Cardiac muscle cell (in vitro differentiated cells and primary cell): ENCODE measurements around the gene NR1H2. TPM values are rescaled to one million over a fixed set of nuclear protein-coding genes. Genes with fewer than 3 reads are reported as not detected.

ENCODE experiments used
- DNase-seq, 2 donors: peaks; one replicate each; pipeline versions ENCODE4 v3.0.0 to v3.0.0-alpha.2; 2010 to 2017; ENCODE audit warnings: low read depth in 1 of 2, low spot score in 1 of 2
- H3K27ac ChIP-seq: fragments of 200-600 bp; sonication (generic); 2 replicates; pipeline ENCODE4 v1.5.1; 2016
- H3K27me3 ChIP-seq: fragments of 200-600 bp; sonication (generic); 2 replicates; pipeline ENCODE4 v1.6.0; 2016; ENCODE audit warnings: control low read depth
- H3K36me3 ChIP-seq: fragments of 200-600 bp; sonication (generic); 2 replicates; pipeline ENCODE4 v1.5.1; 2016; ENCODE audit warnings: control low read depth
- H3K4me1 ChIP-seq: fragments of 200-600 bp; sonication (generic); 2 replicates; pipeline ENCODE4 v1.8.1; 2017; ENCODE audit warnings: low read depth, mild to moderate bottlenecking, mixed run types
- H3K4me3 ChIP-seq: fragments of 200-600 bp; sonication (generic); 2 replicates; pipeline ENCODE4 v1.5.1; 2016; ENCODE audit warnings: mild to moderate bottlenecking
- H3K9me3 ChIP-seq: fragments of 200-600 bp; sonication (generic); 2 replicates; pipeline ENCODE4 v1.5.1; 2017; ENCODE audit warnings: low read depth, mild to moderate bottlenecking, control low read depth
- polyA plus RNA-seq: library from polyadenylated mRNA; unstranded; fragments of >200 nt; fragmentation: Nextera tagmentation; extraction: Ambion mirVana; gene quantifications from 2 replicates; pipeline ENCODE4 v1.2.1, GENCODE V29; 2016
- total RNA-seq: library from RNA; depleted of rRNA; stranded (reverse); fragments of >200 nt; gene quantifications from 2 replicates; pipeline ENCODE4 v1.2.3, GENCODE V29; 2016
- TF ChIP-seq, protein P1 (sequence below): IDR thresholded peaks from 2 replicates; pipeline ENCODE4 v1.5.1; 2012; ENCODE audit warnings: low read depth, mild to moderate bottlenecking, low read length

Gene NR1H2
- total and polyA plus RNA-seq, 2 experiments from 2014 or later = 58.3 to 60.1 TPM

DNA sequence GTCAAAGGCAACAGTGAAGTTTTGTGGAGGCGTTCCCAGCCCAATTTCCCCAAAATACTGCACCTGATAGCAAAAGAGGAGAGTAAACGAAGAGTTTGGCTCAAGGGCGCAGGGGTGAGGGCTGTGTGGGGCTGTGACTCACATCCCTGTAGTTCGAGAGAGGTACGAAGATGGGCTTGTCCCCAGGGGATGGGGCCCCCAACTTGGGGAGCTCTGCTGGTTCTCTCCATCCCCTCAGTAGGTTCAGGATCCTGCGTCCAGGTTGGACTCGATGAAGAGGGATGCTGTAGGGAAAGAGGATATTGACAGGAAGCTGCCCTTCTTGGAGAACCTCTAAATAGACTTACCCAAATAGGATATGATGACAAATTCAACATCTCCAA lies 14.2 kb upstream of the NR1H2 start:
- TF ChIP-seq, protein P1, sequence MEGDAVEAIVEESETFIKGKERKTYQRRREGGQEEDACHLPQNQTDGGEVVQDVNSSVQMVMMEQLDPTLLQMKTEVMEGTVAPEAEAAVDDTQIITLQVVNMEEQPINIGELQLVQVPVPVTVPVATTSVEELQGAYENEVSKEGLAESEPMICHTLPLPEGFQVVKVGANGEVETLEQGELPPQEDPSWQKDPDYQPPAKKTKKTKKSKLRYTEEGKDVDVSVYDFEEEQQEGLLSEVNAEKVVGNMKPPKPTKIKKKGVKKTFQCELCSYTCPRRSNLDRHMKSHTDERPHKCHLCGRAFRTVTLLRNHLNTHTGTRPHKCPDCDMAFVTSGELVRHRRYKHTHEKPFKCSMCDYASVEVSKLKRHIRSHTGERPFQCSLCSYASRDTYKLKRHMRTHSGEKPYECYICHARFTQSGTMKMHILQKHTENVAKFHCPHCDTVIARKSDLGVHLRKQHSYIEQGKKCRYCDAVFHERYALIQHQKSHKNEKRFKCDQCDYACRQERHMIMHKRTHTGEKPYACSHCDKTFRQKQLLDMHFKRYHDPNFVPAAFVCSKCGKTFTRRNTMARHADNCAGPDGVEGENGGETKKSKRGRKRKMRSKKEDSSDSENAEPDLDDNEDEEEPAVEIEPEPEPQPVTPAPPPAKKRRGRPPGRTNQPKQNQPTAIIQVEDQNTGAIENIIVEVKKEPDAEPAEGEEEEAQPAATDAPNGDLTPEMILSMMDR = no peak
- no peaks in the 10 kb centered on the region for H3K9me3 ChIP-seq
- H3K4me1 ChIP-seq = peaks cover 14% of the 10 kb centered on the region
- H3K27me3 ChIP-seq = no peaks in the 10 kb centered on the region
- no peaks in the 10 kb centered on the region for H3K36me3 ChIP-seq
- no peak overlapping the region for H3K4me3 ChIP-seq
- no peak overlapping the region for H3K27ac ChIP-seq
- DNase-seq = no peak

DNA sequence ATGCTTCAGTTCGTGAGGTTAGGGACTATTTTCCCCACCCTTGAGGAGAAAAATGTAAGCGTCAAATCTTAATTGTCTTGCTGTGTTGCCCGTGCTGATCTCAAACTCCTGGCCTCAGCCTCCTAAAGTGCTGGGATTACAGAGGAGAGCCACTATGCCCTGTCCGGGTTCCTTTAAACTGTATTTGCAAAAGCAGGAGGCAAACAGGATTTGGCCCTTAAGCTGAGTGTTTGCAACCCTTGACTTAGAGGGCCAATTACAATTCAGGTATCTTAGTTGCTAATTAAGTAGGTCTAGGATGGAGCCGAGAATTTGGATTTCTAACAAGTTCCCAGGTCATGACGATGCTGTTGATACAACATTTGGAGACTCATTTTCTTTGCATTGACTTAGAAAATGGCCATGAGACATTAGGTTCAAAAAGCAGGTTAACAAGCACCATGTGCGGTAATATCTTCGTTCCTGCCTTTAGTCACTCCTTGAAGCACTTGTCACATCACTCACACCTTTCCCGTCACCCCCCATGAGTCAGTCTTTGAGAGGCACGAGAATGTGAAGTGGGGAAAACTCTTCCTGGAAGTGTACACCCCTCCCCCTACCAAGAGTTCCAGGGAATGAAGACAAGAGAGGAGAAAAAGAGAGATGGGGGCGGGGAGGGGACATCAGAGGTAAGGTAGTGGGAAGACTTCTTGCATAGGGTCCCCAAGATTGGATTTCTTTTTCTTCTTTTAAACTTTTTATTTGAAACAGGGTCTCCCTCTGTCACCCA lies 13.4 kb upstream of the NR1H2 start:
- H3K27ac ChIP-seq = peak overlapping the region; percentile 60
- H3K36me3 ChIP-seq = no peaks in the 10 kb centered on the region
- no peaks in the 10 kb centered on the region for H3K9me3 ChIP-seq
- H3K4me1 ChIP-seq = peaks cover 14% of the 10 kb centered on the region
- H3K4me3 ChIP-seq = no peak overlapping the region
- peak in 1 of 2 donors; percentile 63 for DNase-seq
- TF ChIP-seq, protein P1 = no peak
- H3K27me3 ChIP-seq = no peaks in the 10 kb centered on the region

DNA sequence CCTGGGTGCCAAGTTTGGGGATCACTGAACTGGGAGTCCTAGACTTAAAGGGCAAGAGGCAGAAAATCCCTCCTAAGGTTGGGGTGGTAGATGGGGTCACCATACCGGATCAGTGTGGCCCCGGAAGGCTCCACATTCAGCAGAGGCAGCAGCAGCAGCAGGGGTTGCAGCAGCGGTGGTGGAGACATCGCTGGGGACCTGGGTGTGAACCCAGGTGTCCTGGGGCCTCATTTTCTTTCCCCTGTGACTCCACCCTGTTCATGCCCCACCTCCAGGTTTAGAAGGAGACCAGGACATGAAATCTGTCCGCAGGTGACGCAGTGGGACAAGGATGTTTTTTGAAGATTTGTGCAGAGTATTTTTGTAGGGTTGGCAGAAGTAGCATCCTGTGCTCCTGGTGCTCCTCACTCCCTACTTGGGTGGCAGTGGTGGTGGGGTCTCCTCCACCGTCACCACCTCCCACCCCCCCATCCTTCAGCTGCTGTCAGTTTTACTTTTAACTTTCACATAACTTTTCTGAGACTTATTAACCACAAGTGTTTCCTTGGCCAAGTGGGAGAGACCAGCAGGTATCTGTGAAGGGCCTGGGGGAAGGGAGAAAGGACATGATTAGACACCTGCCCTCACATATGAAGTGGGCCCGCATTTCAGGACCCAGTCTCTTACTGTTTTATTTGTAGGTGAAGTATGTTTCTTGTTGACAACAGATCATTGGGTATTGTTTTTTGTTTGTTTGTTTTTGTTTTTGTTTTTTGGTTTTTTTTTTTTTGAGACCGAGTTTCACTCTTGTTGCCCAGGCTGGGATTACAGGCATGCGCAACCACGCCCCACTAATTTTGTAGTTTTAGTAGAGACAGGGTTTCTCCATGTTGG lies 10.6 kb upstream of the NR1H2 start, which contains the start of gene NAPSA:
Gene NAPSA, minus strand, starts transcription at position 206 of the 873 bp plus-strand sequence. Its CDS starts 18 bp downstream, at position 188.
- no peaks in the 10 kb centered on the region for H3K36me3 ChIP-seq
- no peaks in the 10 kb centered on the region for H3K27me3 ChIP-seq
- no peaks in the 10 kb centered on the region for H3K9me3 ChIP-seq
- H3K27ac ChIP-seq = no peak within 1 kb of the TSS
- H3K4me3 ChIP-seq = no peak within 1 kb of the TSS
- TF ChIP-seq, protein P1 = no peak
- DNase-seq = no peak
- peaks cover 14% of the 10 kb centered on the region for H3K4me1 ChIP-seq

DNA sequence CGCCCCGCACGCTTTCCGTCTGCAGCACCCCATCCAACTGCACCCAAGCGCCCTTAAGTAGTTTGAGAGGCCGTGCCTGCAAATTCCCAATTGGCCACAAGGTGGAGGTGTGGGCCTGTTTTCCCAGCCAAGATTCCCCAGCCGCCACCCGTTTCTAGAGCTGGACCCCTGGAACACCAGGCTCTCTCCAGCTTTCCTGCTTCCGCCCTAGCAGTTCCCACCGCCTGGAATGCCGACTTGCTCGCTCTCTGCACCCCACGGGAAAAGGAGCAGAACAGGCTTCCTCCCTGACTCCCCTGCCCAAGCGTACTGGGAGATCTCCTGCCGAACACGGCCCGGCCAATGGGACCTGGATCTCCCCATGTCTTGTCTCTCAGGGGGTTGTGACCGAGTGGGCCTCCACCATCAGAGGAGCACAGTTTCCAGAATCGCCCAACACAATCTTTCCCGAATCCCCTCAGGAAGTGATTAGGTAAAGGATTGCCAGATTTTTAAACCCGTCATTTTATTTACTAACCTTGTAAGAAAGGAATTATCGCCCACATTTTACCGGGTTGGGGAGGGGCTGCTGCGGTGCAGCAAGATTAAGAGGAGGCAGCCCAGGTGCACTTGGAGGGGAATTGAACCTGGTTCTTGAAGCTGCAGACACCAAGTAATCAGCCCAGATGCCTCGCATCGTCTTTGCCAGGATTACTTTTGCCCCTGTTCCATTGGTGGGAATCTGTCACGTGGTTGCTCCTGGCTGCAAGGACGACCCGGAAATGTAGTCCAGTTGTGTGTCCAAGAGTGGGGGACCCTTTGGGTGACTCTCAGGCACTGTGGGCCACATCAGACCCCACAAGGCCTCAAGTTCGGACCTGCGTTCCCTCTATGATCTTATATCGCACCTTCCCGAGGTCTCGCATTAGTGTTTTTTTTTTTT lies 7.3 kb upstream of the NR1H2 start:
- peak; percentile 85 to 90 for DNase-seq
- TF ChIP-seq, protein P1 = peak; percentile 82
- Histone ChIP-seq H3K27ac (peak overlapping the region; percentile 68), H3K4me1 (no peaks in the 10 kb centered on the region), H3K9me3 (no peaks in the 10 kb centered on the region), H3K36me3 (no peaks in the 10 kb centered on the region), H3K27me3 (no peaks in the 10 kb centered on the region), H3K4me3 (peak overlapping the region; percentile 48)

DNA sequence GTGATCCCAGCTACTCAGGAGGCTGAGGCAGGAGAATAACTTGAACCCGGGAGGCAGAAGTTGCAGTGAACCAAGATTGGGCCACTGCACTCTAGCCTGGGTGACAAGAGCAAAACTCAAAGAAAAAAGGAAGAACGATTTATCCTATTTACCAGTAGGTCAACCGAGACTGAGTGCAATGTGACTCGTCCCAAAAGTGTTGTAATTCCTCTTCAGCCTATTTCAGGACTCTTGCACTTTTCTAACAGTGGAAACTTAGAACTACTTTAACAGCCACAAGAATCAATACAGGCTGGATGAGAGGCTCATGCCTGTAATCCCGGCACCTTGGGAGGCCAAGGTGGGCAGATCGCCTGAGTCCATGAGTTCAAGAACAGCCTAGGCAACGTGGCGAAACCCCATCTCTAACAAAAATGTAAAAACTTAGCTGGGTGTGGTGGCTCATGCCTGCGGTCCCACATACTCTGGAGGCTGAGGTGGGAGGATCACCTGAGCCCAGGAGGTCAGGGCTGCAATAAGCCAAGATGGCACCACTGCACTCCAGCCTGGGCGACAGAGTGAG lies 4.3 kb upstream of the NR1H2 start:
- Histone ChIP-seq H3K36me3 (no peaks in the 10 kb centered on the region), H3K9me3 (no peaks in the 10 kb centered on the region), H3K4me1 (no peaks in the 10 kb centered on the region), H3K27ac (no peak overlapping the region), H3K27me3 (no peaks in the 10 kb centered on the region), H3K4me3 (no peak overlapping the region)
- DNase-seq = no peak
- TF ChIP-seq, protein P1 = no peak
